ENCODE data around the gene PPP3CA.

GRCh38 chr4:101345271-101345595 is 2.1 kb downstream of the PPP3CA start:
- TF ChIP-seq CTCF (IDR thresholded peaks at IDR 0.05) (no peak), POLR2A (IDR thresholded peaks at IDR 0.05) (no peak)

All from Peyer's patch (tissue), 4 donors.